ENCODE results near the gene TPI1.

DNA sequence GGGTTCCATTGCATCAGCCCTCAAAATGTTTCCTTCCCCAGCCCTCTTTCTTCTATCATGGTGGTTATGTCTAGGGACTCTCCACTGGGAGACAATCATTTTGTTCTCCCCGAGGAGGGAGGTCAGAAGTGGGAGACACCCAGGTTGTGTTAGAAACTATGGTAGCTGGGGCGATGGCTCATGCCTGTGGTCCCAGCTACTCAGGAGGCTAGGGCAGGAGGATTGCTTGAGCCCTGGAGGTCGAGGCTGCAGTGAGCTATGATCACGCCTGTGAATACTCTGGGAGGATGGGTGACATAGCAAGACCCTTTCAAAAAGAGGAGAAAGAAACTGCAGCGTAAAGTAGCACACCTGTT, 24.3 kb downstream of the TPI1 start:
- TF ChIP-seq, protein P1, sequence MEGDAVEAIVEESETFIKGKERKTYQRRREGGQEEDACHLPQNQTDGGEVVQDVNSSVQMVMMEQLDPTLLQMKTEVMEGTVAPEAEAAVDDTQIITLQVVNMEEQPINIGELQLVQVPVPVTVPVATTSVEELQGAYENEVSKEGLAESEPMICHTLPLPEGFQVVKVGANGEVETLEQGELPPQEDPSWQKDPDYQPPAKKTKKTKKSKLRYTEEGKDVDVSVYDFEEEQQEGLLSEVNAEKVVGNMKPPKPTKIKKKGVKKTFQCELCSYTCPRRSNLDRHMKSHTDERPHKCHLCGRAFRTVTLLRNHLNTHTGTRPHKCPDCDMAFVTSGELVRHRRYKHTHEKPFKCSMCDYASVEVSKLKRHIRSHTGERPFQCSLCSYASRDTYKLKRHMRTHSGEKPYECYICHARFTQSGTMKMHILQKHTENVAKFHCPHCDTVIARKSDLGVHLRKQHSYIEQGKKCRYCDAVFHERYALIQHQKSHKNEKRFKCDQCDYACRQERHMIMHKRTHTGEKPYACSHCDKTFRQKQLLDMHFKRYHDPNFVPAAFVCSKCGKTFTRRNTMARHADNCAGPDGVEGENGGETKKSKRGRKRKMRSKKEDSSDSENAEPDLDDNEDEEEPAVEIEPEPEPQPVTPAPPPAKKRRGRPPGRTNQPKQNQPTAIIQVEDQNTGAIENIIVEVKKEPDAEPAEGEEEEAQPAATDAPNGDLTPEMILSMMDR (IDR thresholded peaks at IDR 0.05): no peak
- no peak for TF ChIP-seq POLR2A (IDR thresholded peaks at IDR 0.05)

All from thyroid gland (tissue), 4 donors.